Spleen (tissue), 3 donors: ENCODE measurements around the gene R3HDML.

Source experiments
- POLR2A ChIP-seq, 3 donors: fragments of 450-650 bp; IDR thresholded peaks; one replicate each; pipeline ENCODE4 v1.5.1; 2017; ENCODE audit warnings: antibody characterized with exemption in 3 of 3, mild to moderate bottlenecking in 1 of 3
- POLR2AphosphoS5 ChIP-seq, 3 donors: sonication (generic); formaldehyde crosslinking; IDR thresholded peaks; one replicate each; pipeline ENCODE4 v1.5.1; 2017; ENCODE audit warnings: antibody characterized with exemption in 3 of 3

DNA sequence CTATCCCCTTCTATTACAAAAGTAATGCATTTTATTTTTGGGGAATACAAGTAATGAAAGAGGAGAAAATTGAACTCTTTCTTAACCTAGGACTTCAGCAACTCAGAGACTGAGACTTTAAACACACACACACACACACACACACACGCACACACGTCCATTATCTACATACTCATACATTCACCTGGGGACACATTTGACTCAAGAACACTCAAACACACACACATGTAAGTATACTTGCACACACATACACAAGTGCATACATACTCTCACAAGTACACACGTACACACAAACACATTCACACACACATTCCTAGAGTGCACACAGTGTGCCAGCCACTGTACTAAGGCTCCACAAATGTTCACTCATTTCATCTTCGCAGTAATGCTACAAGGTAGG lies 2.1 kb upstream of the R3HDML start:
- TF ChIP-seq POLR2AphosphoS5 (IDR thresholded peaks at IDR 0.05) (no peak), POLR2A (IDR thresholded peaks at IDR 0.05) (no peak)
